GM23248 (cell line): ENCODE data around the gene COA7.

ENCODE experiments used
- EZH2 ChIP-seq: fragments of 200-600 bp; sonication (generic); IDR thresholded peaks from 2 replicates; pipeline ENCODE4 v1.6.1; 2018; ENCODE audit warnings: antibody characterized with exemption, mild to moderate bottlenecking; ENCODE audit not compliant: insufficient read depth, poor library complexity, severe bottlenecking
- EZH2phosphoT487 ChIP-seq: fragments of 200-600 bp; sonication (generic); IDR thresholded peaks from 2 replicates; pipeline ENCODE4 v1.6.1; 2018; ENCODE audit warnings: antibody characterized with exemption, moderate library complexity, mild to moderate bottlenecking, low read depth; ENCODE audit not compliant: insufficient read depth

DNA sequence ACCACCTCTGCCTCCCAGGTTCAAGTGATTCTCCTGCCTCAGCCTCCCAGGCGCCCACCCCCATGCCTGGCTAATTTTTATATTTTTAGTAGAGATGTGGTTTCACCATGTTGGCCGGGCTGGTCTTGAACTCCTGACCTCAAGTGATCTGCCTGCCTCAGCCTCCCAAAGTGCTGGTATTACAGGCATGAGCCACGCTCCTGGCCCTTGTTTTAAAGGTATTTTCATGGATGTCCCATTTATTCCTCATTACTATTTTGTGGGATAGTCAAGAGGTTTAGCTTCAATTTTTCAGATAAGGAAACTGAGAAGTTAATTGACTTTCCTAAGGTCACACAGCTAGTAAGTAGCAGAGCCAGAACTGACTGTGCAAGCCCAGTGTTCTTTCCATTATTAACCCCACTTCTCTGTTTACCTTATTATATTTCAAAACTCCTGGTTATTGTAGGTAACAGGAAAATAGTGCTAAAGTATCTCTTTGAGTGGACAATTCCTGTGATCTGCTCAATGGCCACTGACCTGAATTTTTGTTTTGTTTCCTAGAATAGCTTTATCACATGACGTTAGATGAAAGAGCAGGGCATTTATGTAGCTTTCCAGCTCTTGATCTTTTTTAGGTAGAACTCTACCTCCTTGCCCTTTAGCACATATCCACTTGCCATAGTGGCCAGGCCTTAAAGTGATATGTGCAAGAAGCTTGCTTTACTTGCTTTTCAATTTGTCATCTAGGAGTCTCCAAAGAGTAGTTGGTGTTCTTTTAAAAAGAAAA is 41.7 kb upstream of the COA7 start:
- TF ChIP-seq EZH2, result no peak
- TF ChIP-seq EZH2phosphoT487, result no peak
